BE2C (cell line): ENCODE data around the gene TOB2.

Experiments
- DNase-seq: peaks from one replicate; pipeline ENCODE4 v3.0.0-alpha.2; 2020
- H3K27me3 ChIP-seq: fragments of 250-450 bp; sonication (Bioruptor Pico); 2 replicates; pipeline ENCODE4 v1.5.1; 2020; ENCODE audit warnings: mild to moderate bottlenecking
- H3K36me3 ChIP-seq: fragments of 250-450 bp; sonication (Bioruptor Pico); 2 replicates; pipeline ENCODE4 v1.5.1; 2020; ENCODE audit warnings: mild to moderate bottlenecking
- H3K4me1 ChIP-seq: fragments of 250-450 bp; sonication (Bioruptor Pico); 2 replicates; pipeline ENCODE4 v1.5.1; 2020
- H3K4me3 ChIP-seq: 2 replicates; pipeline ENCODE4 v1.5.1; 2011; ENCODE audit warnings: low read depth, low read length
- H3K9me3 ChIP-seq: fragments of 250-450 bp; sonication (Bioruptor Pico); 2 replicates; pipeline ENCODE4 v1.5.1; 2020
- TF ChIP-seq, protein P1 (sequence below): IDR thresholded peaks from 2 replicates; pipeline ENCODE4 v1.5.1; 2012; ENCODE audit warnings: mild to moderate bottlenecking, low read depth, low read length

The TOB2 gene

DNA sequence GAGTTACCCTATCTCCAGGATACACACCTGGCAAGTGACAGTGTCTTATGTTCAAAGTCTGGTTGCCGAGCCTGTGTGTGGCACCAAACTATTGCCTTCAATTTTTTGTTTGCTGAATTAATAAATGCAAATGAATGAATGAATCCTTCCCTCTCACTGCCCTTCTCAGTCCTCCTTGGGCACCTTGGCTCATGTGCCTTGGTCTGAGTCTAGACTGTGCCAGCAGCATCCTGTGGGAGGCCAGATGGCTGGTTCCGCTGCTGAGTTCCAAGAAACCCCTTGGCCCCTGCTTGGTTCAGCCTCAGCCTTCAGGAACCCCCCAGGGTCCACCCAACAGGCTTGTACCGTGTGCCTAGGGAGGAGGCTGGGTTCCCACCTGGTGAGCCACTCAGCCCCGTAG is 31.0 kb downstream of the TOB2 start:
- Histone ChIP-seq H3K36me3 (no peaks in the 10 kb centered on the region), H3K9me3 (no peaks in the 10 kb centered on the region), H3K27me3 (no peaks in the 10 kb centered on the region), H3K4me3 (no peak overlapping the region), H3K4me1 (no peaks in the 10 kb centered on the region; the same call in 1 of the 2 replicates)
- TF ChIP-seq, protein P1, sequence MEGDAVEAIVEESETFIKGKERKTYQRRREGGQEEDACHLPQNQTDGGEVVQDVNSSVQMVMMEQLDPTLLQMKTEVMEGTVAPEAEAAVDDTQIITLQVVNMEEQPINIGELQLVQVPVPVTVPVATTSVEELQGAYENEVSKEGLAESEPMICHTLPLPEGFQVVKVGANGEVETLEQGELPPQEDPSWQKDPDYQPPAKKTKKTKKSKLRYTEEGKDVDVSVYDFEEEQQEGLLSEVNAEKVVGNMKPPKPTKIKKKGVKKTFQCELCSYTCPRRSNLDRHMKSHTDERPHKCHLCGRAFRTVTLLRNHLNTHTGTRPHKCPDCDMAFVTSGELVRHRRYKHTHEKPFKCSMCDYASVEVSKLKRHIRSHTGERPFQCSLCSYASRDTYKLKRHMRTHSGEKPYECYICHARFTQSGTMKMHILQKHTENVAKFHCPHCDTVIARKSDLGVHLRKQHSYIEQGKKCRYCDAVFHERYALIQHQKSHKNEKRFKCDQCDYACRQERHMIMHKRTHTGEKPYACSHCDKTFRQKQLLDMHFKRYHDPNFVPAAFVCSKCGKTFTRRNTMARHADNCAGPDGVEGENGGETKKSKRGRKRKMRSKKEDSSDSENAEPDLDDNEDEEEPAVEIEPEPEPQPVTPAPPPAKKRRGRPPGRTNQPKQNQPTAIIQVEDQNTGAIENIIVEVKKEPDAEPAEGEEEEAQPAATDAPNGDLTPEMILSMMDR = no peak
- DNase-seq = no peak

DNA sequence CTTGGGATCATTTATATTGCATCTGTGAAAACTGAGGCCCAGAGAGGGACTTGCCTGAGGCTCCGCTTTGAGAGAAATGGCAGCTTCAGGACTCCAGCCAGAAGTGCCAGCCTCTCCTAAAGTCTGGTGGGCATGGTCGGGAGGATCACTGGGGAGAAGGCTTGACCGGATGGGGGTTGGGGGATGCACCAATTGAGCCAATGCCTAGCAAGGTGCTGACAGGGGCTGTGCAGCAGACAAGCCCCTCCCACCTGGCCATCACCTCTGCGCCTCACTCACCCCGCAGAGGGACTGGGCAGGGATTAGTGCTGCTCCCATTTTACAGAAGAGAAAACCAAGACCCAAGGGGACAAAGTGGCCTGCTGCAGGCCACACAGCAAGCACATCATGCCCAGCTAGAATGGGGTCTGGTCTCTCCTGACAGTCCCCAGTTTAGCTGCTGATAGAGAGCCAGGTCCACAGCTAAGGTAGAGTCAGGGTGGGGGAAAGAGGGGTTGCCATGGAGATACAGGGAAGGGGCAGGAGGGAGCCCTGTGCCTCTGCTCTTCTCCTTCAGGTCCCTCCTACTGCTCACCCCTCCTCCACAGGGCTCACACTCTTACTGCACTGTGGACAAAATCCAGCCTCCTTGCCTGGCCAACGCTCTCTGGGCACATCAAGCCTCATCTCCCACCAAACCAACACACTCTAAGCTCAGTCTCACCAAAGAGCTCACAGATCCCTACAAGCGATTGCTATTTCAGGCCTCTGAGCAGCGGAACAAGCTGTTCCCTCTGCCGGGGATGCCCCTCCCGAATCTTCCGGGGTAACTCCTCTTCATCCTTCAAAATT is 35.4 kb downstream of the TOB2 start:
- Histone ChIP-seq H3K9me3 (no peaks in the 10 kb centered on the region), H3K4me3 (no peak overlapping the region), H3K27me3 (no peaks in the 10 kb centered on the region), H3K4me1 (no peaks in the 10 kb centered on the region), H3K36me3 (no peaks in the 10 kb centered on the region)
- DNase-seq = no peak
- TF ChIP-seq, protein P1 = no peak

GRCh38 chr22:41410311-41410751 is 36.3 kb downstream of the TOB2 start:
- Histone ChIP-seq H3K9me3 (no peaks in the 10 kb centered on the region), H3K4me1 (no peaks in the 10 kb centered on the region), H3K4me3 (no peak overlapping the region), H3K27me3 (no peaks in the 10 kb centered on the region), H3K36me3 (no peaks in the 10 kb centered on the region)
- TF ChIP-seq, protein P1 = no peak
- DNase-seq = no peak

GRCh38 chr22:41408665-41409064 is 37.9 kb downstream of the TOB2 start:
- H3K36me3 ChIP-seq = no peaks in the 10 kb centered on the region
- DNase-seq = no peak
- H3K9me3 ChIP-seq = no peaks in the 10 kb centered on the region
- no peaks in the 10 kb centered on the region for H3K27me3 ChIP-seq
- no peak overlapping the region for H3K4me3 ChIP-seq
- H3K4me1 ChIP-seq = no peaks in the 10 kb centered on the region
- TF ChIP-seq, protein P1 = no peak

DNA sequence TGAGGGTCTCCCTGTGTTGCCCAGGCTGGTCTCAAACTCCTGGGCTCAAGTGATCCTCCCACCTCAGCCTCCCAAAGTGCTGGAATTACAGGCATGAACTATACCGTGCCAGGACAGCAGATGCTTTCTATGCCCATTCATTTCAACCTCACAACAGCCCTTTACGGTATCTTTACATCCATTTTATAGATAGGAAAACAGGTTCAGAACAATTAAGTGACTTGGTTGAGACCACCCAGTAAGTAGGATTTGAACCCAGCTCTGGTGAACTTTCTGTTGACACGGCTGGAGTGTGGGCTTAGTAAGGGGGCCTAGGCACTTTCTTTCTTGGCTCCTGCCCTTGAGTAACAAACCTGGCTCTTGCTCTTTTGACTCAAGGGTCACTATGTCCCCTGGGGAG is 39.2 kb downstream of the TOB2 start:
- no peak for DNase-seq
- Histone ChIP-seq H3K9me3 (no peaks in the 10 kb centered on the region), H3K27me3 (no peaks in the 10 kb centered on the region), H3K36me3 (no peaks in the 10 kb centered on the region), H3K4me1 (no peaks in the 10 kb centered on the region), H3K4me3 (no peak overlapping the region)
- TF ChIP-seq, protein P1 = no peak

DNA sequence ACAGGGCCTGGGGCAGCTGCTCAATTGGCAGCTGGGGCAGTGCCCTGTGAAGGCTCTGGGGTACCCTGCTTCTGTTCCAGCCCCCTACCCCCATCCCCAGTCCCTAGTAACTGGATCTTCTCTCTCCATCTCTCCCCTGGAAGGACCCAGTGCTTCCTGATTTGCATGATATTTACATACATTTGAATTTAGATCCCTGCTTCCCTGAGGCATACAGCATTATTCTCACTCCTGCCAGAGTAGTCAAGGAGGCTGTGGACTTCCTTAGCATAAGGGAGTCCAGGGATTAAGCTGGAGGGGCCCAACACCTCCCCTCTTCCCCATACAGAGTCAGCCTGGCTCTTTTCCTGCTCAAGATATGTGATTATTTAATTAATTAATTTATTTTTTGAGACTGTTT is 40.2 kb downstream of the TOB2 start:
- DNase-seq = no peak
- TF ChIP-seq, protein P1 = no peak
- no peaks in the 10 kb centered on the region for H3K27me3 ChIP-seq
- no peaks in the 10 kb centered on the region for H3K9me3 ChIP-seq
- H3K4me3 ChIP-seq = no peak overlapping the region
- H3K4me1 ChIP-seq = no peaks in the 10 kb centered on the region
- no peaks in the 10 kb centered on the region for H3K36me3 ChIP-seq
